Breast epithelium (tissue), 3 donors: ENCODE results near the gene FAM110C.

Experiments
- POLR2A ChIP-seq: fragments of 450-650 bp; IDR thresholded peaks from one replicate; pipeline ENCODE4 v1.6.1; 2016; ENCODE audit warnings: antibody characterized with exemption, mild to moderate bottlenecking, moderate library complexity
- TF ChIP-seq, protein P1 (sequence below), 3 donors: fragments of 450-650 bp; IDR thresholded peaks; one replicate each; pipeline ENCODE4 v1.5.1; 2016 to 2017; ENCODE audit warnings: antibody characterized with exemption in 3 of 3, mild to moderate bottlenecking in 3 of 3, moderate library complexity in 3 of 3

DNA sequence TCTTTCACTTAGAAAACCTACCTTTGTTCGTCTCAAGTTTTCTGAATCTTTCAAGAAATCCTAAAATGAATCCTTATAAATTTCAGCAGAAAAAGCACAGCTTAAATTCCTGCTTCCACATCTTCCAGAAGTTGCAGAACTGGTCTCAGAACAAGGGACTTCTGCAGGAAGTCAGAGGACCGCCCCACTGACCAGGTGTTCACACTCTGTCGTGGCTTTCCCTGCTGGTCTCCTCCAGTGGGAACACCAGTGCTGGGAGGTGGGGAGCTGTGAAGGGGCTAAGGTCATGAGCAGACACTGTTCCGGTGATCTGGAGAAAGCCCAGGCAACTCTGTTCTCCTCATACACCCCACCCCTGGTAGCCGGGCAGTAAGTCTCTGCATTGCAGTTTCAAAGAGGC, 3.5 kb downstream of the FAM110C start:
- TF ChIP-seq, protein P1, sequence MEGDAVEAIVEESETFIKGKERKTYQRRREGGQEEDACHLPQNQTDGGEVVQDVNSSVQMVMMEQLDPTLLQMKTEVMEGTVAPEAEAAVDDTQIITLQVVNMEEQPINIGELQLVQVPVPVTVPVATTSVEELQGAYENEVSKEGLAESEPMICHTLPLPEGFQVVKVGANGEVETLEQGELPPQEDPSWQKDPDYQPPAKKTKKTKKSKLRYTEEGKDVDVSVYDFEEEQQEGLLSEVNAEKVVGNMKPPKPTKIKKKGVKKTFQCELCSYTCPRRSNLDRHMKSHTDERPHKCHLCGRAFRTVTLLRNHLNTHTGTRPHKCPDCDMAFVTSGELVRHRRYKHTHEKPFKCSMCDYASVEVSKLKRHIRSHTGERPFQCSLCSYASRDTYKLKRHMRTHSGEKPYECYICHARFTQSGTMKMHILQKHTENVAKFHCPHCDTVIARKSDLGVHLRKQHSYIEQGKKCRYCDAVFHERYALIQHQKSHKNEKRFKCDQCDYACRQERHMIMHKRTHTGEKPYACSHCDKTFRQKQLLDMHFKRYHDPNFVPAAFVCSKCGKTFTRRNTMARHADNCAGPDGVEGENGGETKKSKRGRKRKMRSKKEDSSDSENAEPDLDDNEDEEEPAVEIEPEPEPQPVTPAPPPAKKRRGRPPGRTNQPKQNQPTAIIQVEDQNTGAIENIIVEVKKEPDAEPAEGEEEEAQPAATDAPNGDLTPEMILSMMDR (IDR thresholded peaks at IDR 0.05) = no peak
- no peak for TF ChIP-seq POLR2A
